HepG2 (cell line): ENCODE results near the gene GLIS2. TPM values are rescaled to one million over a fixed set of nuclear protein-coding genes. Genes with fewer than 3 reads are reported as not detected.

Source experiments
- ATAC-seq: fragments of 200-7000 bp; cut with Tn5 transposase; 3 replicates; pipeline ENCODE4 v1.9.1; 2020; ENCODE audit warnings: mild to moderate bottlenecking, moderate library complexity
- BruUV-seq: library from RNA; stranded (reverse); fragments of 400-500 nt; replicated peaks from 2 replicates; lab custom pipeline; 2021; lab: Mats Ljungman, UMichigan
- CTCF ChIA-PET: fragments of 300-600 bp; formaldehyde crosslinking; extraction: SDS; loops from one replicate; lab custom pipeline; 2021; ENCODE audit warnings: low total read pairs, inconsistent platforms, low intra/inter-chr PET ratio; lab: Yijun Ruan, JAX
- POLR2A ChIA-PET: fragments of 350-600 bp; sonication (Branson Sonifier 250); formaldehyde crosslinking; loops from one replicate; lab custom pipeline; 2020; ENCODE audit warnings: antibody characterized with exemption, inconsistent platforms; lab: Yijun Ruan, JAX
- DNase-seq: peaks from one replicate; pipeline ENCODE4 v3.0.0-alpha.2; 2015; ENCODE audit warnings: low spot score
- FAIRE-seq: peaks from 3 replicates; lab custom pipeline; 2011; peaks lifted over from hg19 to GRCh38; lab: Jason Lieb, UNC
- H2AFZ ChIP-seq: one replicate; pipeline ENCODE4 v1.6.1; 2011; ENCODE audit warnings: low read length, inconsistent platforms
- H3K27ac ChIP-seq: fragments of 300-600 bp; 3 replicates; pipeline ENCODE4 v1.8.0; 2011; ENCODE audit warnings: mixed run types, mild to moderate bottlenecking, mixed read lengths, low read length, inconsistent platforms; ENCODE audit not compliant: insufficient read depth; ENCODE audit errors: extremely low read length
- H3K27me3 ChIP-seq, 2 experiments: fragments of 200-600 bp in 1 of 2; 2 replicates in 1 of 2; 3 replicates in 1 of 2; pipeline versions ENCODE4 v1.6.0 to v1.8.0; 2011; ENCODE audit warnings: low read length in 2 of 2, mild to moderate bottlenecking in 2 of 2, moderate library complexity in 2 of 2, inconsistent platforms in 1 of 2; ENCODE audit not compliant: insufficient read depth in 2 of 2, control insufficient read depth in 1 of 2
- H3K36me3 ChIP-seq, 2 experiments: fragments of 200-600 bp in 1 of 2; replicated peaks in 1 of 2; 2 replicates in 1 of 2; 3 replicates in 1 of 2; pipeline versions ENCODE4 v1.5.1 to v1.8.0; 2011; ENCODE audit warnings: low read length in 2 of 2, inconsistent platforms in 1 of 2; ENCODE audit not compliant: insufficient read depth in 2 of 2, control insufficient read depth in 1 of 2
- H3K4me1 ChIP-seq: 2 replicates; pipeline ENCODE4 v1.5.1; 2012; ENCODE audit warnings: low read length, inconsistent platforms; ENCODE audit not compliant: insufficient read depth
- H3K4me2 ChIP-seq: 2 replicates; pipeline ENCODE4 v1.6.0; 2011; ENCODE audit warnings: low read depth, low read length, inconsistent platforms
- H3K4me3 ChIP-seq, 3 experiments: fragments of 200-600 bp in 1 of 3; sonication (generic), shearing (Covaris generic) in 1 of 3; replicated peaks in 1 of 3; 2 replicates each; pipeline ENCODE4 v1.5.1; 2011 to 2016; ENCODE audit warnings: low read length in 3 of 3, inconsistent platforms in 2 of 3, low read depth in 2 of 3, mild to moderate bottlenecking in 2 of 3, control low read depth in 1 of 3, mixed read lengths in 1 of 3; ENCODE audit not compliant: insufficient read depth in 1 of 3
- H3K79me2 ChIP-seq: one replicate; pipeline ENCODE4 v1.6.1; 2011; ENCODE audit warnings: low read length, inconsistent platforms; ENCODE audit not compliant: insufficient read depth
- H3K9ac ChIP-seq: 2 replicates; pipeline ENCODE4 v1.6.0; 2011; ENCODE audit warnings: mild to moderate bottlenecking, low read depth, low read length, inconsistent platforms; ENCODE audit not compliant: insufficient read depth
- H3K9me3 ChIP-seq: 2 replicates; pipeline ENCODE4 v1.5.1; 2012; ENCODE audit warnings: mild to moderate bottlenecking, low read length
- H4K20me1 ChIP-seq: 2 replicates; pipeline ENCODE4 v1.6.0; 2011; ENCODE audit warnings: inconsistent platforms, mild to moderate bottlenecking, low read length, moderate library complexity; ENCODE audit not compliant: insufficient read depth
- HNRNPL ChIP-seq: fragments of 200-400 bp; formaldehyde crosslinking; IDR thresholded peaks from 2 replicates; pipeline ENCODE4 v1.6.1; 2017; ENCODE audit warnings: mild to moderate bottlenecking, low read depth, low read length
- KLF16 ChIP-seq, 2 experiments: sonication (generic) in 1 of 2; formaldehyde crosslinking in 1 of 2; IDR thresholded peaks; 2 replicates each; pipeline versions ENCODE4 v1.6.1 to v1.8.0; 2016 to 2023; ENCODE audit warnings: missing genetic modification reagents in 2 of 2, missing compliant biosample characterization in 1 of 2
- NBN ChIP-seq: fragments of 450-650 bp; conservative IDR thresholded peaks from 2 replicates; pipeline ENCODE4 v1.6.1; 2017
- SNAI1 ChIP-seq: sonication (generic); formaldehyde crosslinking; IDR thresholded peaks from 2 replicates; pipeline ENCODE4 v1.5.0; 2020; ENCODE audit warnings: mild to moderate bottlenecking, missing genetic modification reagents, borderline replicate concordance
- TBX3 ChIP-seq: fragments of 450-650 bp; IDR thresholded peaks from 2 replicates; pipeline ENCODE4 v1.6.1; 2017; ENCODE audit warnings: antibody characterized with exemption, mild to moderate bottlenecking, inconsistent platforms, borderline replicate concordance
- ZMYM3 ChIP-seq: sonication (generic); formaldehyde crosslinking; IDR thresholded peaks from 2 replicates; pipeline ENCODE4 v1.5.1; 2020; ENCODE audit warnings: mild to moderate bottlenecking, missing genetic modification reagents
- ZNF430 ChIP-seq: sonication (generic); formaldehyde crosslinking; IDR thresholded peaks from 2 replicates; pipeline ENCODE4 v1.9.0; 2021; ENCODE audit warnings: mild to moderate bottlenecking, missing genetic modification reagents
- ZNF629 ChIP-seq: sonication (generic); formaldehyde crosslinking; conservative IDR thresholded peaks from 2 replicates; pipeline ENCODE4 v1.5.0; 2020; ENCODE audit warnings: missing genetic modification reagents
- WGBS: methylation state at CpG from one replicate; pipeline ENCODE4 v1.1.6; 2017; ENCODE audit warnings: low lambda C conversion rate; 5-methylcytosine and 5-hydroxymethylcytosine counted together
- in situ Hi-C: cut with HindIII; loops from 2 replicates; pipeline ENCODE4 v1.10.0; 2017; ENCODE audit warnings: low pct_unique_long_range_greater_than_20kb; ENCODE audit not compliant: extremely low pct_ligation_motif_present
- intact Hi-C: fragments of 100-400 bp; cut with micrococcal nuclease; formaldehyde crosslinking; loops from one replicate; pipeline ENCODE4 v1.10.0; 2022; ENCODE audit not compliant: unreplicated experiment
- polyA plus RNA-seq, 8 experiments: library from polyadenylated mRNA; depleted of rRNA in 3 of 8; stranded (reverse) in 7 of 8; unstranded in 1 of 8; fragments of >200 nt; fragmentation: Illumina TruSeq in 4 of 8; extraction: Trizol in 4 of 8; gene quantifications; 2 replicates each; pipeline versions ENCODE4 v1.2.1 to v1.2.3, GENCODE V29; 2011 to 2016; ENCODE audit warnings: low read depth in 4 of 8, missing spikeins in 1 of 8, mixed read lengths in 1 of 8; ENCODE audit not compliant: insufficient read depth in 1 of 8
- total RNA-seq, 5 experiments: library from RNA; depleted of rRNA; stranded (reverse); fragments of >200 nt; fragmentation: Illumina TruSeq; extraction: Trizol; gene quantifications; 2 replicates each; pipeline ENCODE4 v1.2.3, GENCODE V29; 2016; ENCODE audit warnings: low read depth in 1 of 5
- TF ChIP-seq, protein P1 (sequence below): sonication (generic); formaldehyde crosslinking; IDR thresholded peaks from 2 replicates; pipeline ENCODE4 v1.4.0; 2020; ENCODE audit warnings: low read depth, missing genetic modification reagents

The GLIS2 gene
- total and polyA plus RNA-seq, 2 of the 13 experiments (the other 11 are each of a cell fraction or from before 2014, with no cell fraction given), result 0.28 to 0.29 TPM

DNA sequence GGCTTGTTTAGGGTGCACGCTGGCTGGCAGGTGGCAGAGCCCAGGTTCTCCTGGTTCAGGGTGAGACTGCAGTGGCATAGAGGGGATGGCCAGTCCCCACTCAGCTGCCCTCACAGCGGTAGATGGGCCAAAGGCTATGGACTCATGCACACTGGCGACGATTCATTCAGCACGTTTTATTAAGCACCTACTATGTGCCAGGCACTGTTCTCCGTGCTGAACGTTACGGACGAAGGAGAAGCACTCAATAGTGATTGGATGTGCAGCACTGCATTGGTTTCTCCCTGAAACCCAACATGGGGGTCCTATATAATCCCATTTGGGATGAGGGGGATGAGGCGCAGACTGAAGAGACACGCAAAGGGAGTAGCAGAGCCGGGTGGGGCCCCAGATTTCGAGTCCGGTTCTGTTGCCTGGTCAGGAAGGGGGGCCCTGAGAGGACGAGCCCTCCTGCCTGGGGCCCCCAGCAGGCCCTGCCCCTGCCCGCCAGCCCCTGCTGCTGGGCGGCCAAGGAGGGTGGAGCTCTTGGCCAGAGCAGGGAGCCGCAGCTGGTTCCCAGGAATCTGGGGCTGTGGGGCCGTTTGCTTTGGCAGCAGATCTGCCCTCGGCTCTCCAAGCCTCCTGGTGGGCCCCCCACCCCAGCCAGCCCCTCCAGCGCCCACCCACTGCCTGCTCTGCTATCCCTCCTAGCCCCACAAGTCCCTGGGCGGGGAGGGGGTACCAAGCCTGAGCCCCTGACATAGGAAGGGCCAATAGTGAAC, 8.8 kb downstream of the GLIS2 start (continued):
- TF ChIP-seq SNAI1 (no peak), NBN (no peak), HNRNPL (no peak)
- TF ChIP-seq, all 625 proteins: peak for 2

DNA sequence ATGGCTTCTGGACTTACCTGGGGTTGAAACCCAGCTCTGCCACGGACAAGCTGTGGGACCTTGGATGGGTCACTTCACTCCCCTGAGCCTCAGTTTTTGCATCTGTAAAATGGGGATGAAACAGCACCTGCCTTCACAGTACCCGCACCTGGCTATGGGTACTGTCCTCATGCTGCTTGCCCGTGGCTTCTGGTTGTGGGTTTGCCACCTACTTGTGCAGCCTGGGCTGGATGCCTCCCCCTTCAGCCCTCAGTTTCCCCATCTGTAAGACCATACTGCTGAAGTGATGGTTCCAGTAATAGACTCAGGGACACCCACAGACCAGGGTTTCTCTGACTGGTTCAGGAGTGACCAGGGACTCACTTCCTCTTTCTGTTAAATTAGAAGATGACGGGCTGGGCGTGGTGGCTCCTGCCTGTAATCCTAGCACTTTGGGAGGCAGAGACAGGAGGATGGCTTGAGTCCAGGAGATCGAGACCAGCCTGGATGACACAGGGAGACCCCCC, 9.4 kb downstream of the GLIS2 start:
- H3K9ac ChIP-seq, result no peak overlapping the region
- no TSS peak for BruUV-seq
- in situ Hi-C loops, result loop anchor here (10.0 kb wide), 1 partner anchor 51 kb away; the partner anchor contains the start of gene TFAP4
- no peak for ATAC-seq
- TF ChIP-seq, protein P1, sequence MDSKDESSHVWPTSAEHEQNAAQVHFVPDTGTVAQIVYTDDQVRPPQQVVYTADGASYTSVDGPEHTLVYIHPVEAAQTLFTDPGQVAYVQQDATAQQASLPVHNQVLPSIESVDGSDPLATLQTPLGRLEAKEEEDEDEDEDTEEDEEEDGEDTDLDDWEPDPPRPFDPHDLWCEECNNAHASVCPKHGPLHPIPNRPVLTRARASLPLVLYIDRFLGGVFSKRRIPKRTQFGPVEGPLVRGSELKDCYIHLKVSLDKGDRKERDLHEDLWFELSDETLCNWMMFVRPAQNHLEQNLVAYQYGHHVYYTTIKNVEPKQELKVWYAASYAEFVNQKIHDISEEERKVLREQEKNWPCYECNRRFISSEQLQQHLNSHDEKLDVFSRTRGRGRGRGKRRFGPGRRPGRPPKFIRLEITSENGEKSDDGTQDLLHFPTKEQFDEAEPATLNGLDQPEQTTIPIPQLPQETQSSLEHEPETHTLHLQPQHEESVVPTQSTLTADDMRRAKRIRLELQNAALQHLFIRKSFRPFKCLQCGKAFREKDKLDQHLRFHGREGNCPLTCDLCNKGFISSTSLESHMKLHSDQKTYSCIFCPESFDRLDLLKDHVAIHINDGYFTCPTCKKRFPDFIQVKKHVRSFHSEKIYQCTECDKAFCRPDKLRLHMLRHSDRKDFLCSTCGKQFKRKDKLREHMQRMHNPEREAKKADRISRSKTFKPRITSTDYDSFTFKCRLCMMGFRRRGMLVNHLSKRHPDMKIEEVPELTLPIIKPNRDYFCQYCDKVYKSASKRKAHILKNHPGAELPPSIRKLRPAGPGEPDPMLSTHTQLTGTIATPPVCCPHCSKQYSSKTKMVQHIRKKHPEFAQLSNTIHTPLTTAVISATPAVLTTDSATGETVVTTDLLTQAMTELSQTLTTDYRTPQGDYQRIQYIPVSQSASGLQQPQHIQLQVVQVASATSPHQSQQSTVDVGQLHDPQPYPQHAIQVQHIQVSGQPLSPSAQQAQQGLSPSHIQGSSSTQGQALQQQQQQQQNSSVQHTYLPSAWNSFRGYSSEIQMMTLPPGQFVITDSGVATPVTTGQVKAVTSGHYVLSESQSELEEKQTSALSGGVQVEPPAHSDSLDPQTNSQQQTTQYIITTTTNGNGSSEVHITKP (CRISPR knock-in tag), result no peak
- TF ChIP-seq KLF16 (CRISPR knock-in tag; IDR thresholded peaks at IDR 0.05) (no peak), ZNF629 (CRISPR knock-in tag) (peak; percentile 92), ZNF430 (CRISPR knock-in tag) (no peak), ZMYM3 (0 out of 2 replicates have a peak, but pooled peaks have one; percentile 25), TBX3 (no peak)
- TF ChIP-seq, all 625 proteins: peak for 2
- Histone ChIP-seq H3K36me3 (no peaks in the 10 kb centered on the region), H3K9me3 (no peaks in the 10 kb centered on the region), H3K4me2 (no peak overlapping the region), H3K4me3 (no peak overlapping the region), H3K27me3 (peaks cover 0 to 22% of the 10 kb centered on the region in 2 experiments; a peak in 2 of 5 replicates), H4K20me1 (no peaks in the 10 kb centered on the region), H3K79me2 (no peaks in the 10 kb centered on the region), H3K4me1 (peaks cover 76% of the 10 kb centered on the region), H3K27ac (no peak overlapping the region), H2AFZ (no peak overlapping the region)
- FAIRE-seq (no peak), DNase-seq (no peak)
- intact Hi-C loops, result no loop called here
- ChIA-PET POLR2A (interaction anchor here (0.7 kb wide), 1 partner anchor 214 kb away, joined by 3 read pairs; no protein-coding TSS in a partner anchor), CTCF (interaction anchor here (1.2 to 5.6 kb wide), 2 partner anchors 11 to 13 kb away, joined by 3 to 69 read pairs; no protein-coding TSS in a partner anchor)
- 94% methylated on average over 5 of the region's 6 CpGs for WGBS
